Gastroesophageal sphincter (tissue), 4 donors: ENCODE data around the gene SDK1. TPM values are rescaled to one million over a fixed set of nuclear protein-coding genes. Genes with fewer than 3 reads are reported as not detected.

ENCODE experiments used
- ATAC-seq: fragments of 150-250 bp; one replicate; pipeline ENCODE4 v1.9.1; 2016; ENCODE audit warnings: mild to moderate bottlenecking, moderate library complexity
- H3K27ac ChIP-seq, 4 donors: fragments of 200-600 bp; sonication (generic) in 3 of 4; 1 replicate in 3 of 4; 2 replicates in 1 of 4; pipeline ENCODE4 v1.5.1; 2016 to 2019
- H3K27me3 ChIP-seq: fragments of 200-600 bp; sonication (generic); one replicate; pipeline ENCODE4 v1.5.1; 2019
- H3K36me3 ChIP-seq, 2 donors: fragments of 200-600 bp; sonication (generic); one replicate each; pipeline ENCODE4 v1.5.1; 2019; ENCODE audit warnings: control low read depth in 1 of 2
- H3K4me1 ChIP-seq, 3 donors: fragments of 200-600 bp; sonication (generic); 1 replicate in 2 of 3; 2 replicates in 1 of 3; pipeline ENCODE4 v1.5.1; 2016 to 2019; ENCODE audit warnings: control low read depth in 2 of 3
- H3K4me3 ChIP-seq, 2 donors: fragments of 200-600 bp; sonication (generic); one replicate each; pipeline ENCODE4 v1.5.1; 2019; ENCODE audit warnings: mild to moderate bottlenecking in 1 of 2, moderate library complexity in 1 of 2
- H3K9me3 ChIP-seq, 3 donors: fragments of 200-600 bp; sonication (generic); one replicate each; pipeline ENCODE4 v1.5.1; 2017 to 2019; ENCODE audit warnings: control low read depth in 2 of 3
- CTCF ChIP-seq, 4 experiments: fragments of 200-600 bp in 2 of 4; fragments of 450-650 bp in 2 of 4; sonication (generic) in 1 of 4; IDR thresholded peaks; one replicate each; pipeline ENCODE4 v1.5.1; 2017 to 2019; ENCODE audit warnings: antibody characterized with exemption in 4 of 4, mild to moderate bottlenecking in 2 of 4, moderate library complexity in 2 of 4
- EP300 ChIP-seq: sonication (generic); formaldehyde crosslinking; IDR thresholded peaks from one replicate; pipeline ENCODE4 v1.6.1; 2017; ENCODE audit warnings: antibody characterized with exemption, mild to moderate bottlenecking
- POLR2A ChIP-seq, 2 donors: fragments of 450-650 bp; IDR thresholded peaks; one replicate each; pipeline ENCODE4 v1.6.1; 2017; ENCODE audit warnings: antibody characterized with exemption in 2 of 2, mild to moderate bottlenecking in 2 of 2, moderate library complexity in 1 of 2
- POLR2AphosphoS5 ChIP-seq: sonication (generic); formaldehyde crosslinking; IDR thresholded peaks from one replicate; pipeline ENCODE4 v1.6.1; 2017; ENCODE audit warnings: antibody characterized with exemption
- WGBS, 2 donors: methylation state at CpG; one replicate each; pipeline ENCODE4 v1.1.5; 2018; ENCODE audit warnings: low coverage in 1 of 2; 5-methylcytosine and 5-hydroxymethylcytosine counted together
- total RNA-seq, 4 donors: library from RNA; depleted of rRNA; stranded (reverse); fragments of >200 nt; gene quantifications; one replicate each; pipeline ENCODE4 v1.1.0, GENCODE V29; 2016

Gene SDK1
- total RNA-seq, 4 donors from 2014 or later, result 6.1 to 13.6 (median 8.7) TPM

GRCh38 chr7:3370921-3371320 is 69.9 kb downstream of the SDK1 start:
- no peak overlapping the region for H3K27ac ChIP-seq
- no peaks in the 10 kb centered on the region for H3K4me1 ChIP-seq
- H3K9me3 ChIP-seq, result no peaks in the 10 kb centered on the region
- 96% methylated on average over 4 of the region's 7 CpGs for WGBS, 2 donors
- no peak for ATAC-seq
- H3K27me3 ChIP-seq, result no peaks in the 10 kb centered on the region
- H3K36me3 ChIP-seq, result no peaks in the 10 kb centered on the region
- TF ChIP-seq CTCF (IDR thresholded peaks at IDR 0.05) (no peak), POLR2A (IDR thresholded peaks at IDR 0.05) (no peak), POLR2AphosphoS5 (no peak), EP300 (no peak)
- no peak overlapping the region for H3K4me3 ChIP-seq

GRCh38 chr7:3371601-3372000 is 70.5 kb downstream of the SDK1 start:
- TF ChIP-seq POLR2AphosphoS5 (no peak), POLR2A (IDR thresholded peaks at IDR 0.05) (no peak), EP300 (no peak), CTCF (IDR thresholded peaks at IDR 0.05) (no peak)
- H3K4me1 ChIP-seq, result no peaks in the 10 kb centered on the region
- no peaks in the 10 kb centered on the region for H3K27me3 ChIP-seq
- H3K36me3 ChIP-seq, result no peaks in the 10 kb centered on the region
- H3K4me3 ChIP-seq, result no peak overlapping the region
- 75 to 83% methylated on average over 4 of the region's 4 CpGs for WGBS, 2 donors
- no peaks in the 10 kb centered on the region for H3K9me3 ChIP-seq
- ATAC-seq, result no peak
- H3K27ac ChIP-seq, result no peak overlapping the region

- Histone ChIP-seq H3K27ac (no peak overlapping the region), H3K9me3 (no peaks in the 10 kb centered on the region), H3K36me3 (no peaks in the 10 kb centered on the region), H3K4me1 (no peaks in the 10 kb centered on the region), H3K4me3 (no peak overlapping the region), H3K27me3 (no peaks in the 10 kb centered on the region)
- 82 to 88% methylated on average over 1 to 2 of the region's 2 CpGs for WGBS, 2 donors
- TF ChIP-seq EP300 (no peak), POLR2AphosphoS5 (no peak), CTCF (IDR thresholded peaks at IDR 0.05) (no peak), POLR2A (IDR thresholded peaks at IDR 0.05) (no peak)
- ATAC-seq, result no peak
Measured at GRCh38 chr7:3374239-3374638, 73.2 kb downstream of the SDK1 start.

GRCh38 chr7:3378390-3379150 is 77.5 kb downstream of the SDK1 start:
- H3K4me1 ChIP-seq, result no peaks in the 10 kb centered on the region
- WGBS, 2 donors, result 82 to 89% methylated on average over 2 to 14 of the region's 18 CpGs
- TF ChIP-seq POLR2A (IDR thresholded peaks at IDR 0.05) (no peak), CTCF (IDR thresholded peaks at IDR 0.05) (no peak)
- no peak for ATAC-seq
- H3K27me3 ChIP-seq, result no peaks in the 10 kb centered on the region
- H3K27ac ChIP-seq, result no peak overlapping the region
- H3K4me3 ChIP-seq, result no peak overlapping the region
- no peaks in the 10 kb centered on the region for H3K36me3 ChIP-seq
- no peaks in the 10 kb centered on the region for H3K9me3 ChIP-seq

GRCh38 chr7:3380034-3380433 is 79.0 kb downstream of the SDK1 start:
- H3K27ac ChIP-seq, result no peak overlapping the region
- no peak for ATAC-seq
- H3K9me3 ChIP-seq, result no peaks in the 10 kb centered on the region
- H3K27me3 ChIP-seq, result no peaks in the 10 kb centered on the region
- 73 to 77% methylated on average over 4 of the region's 4 CpGs for WGBS, 2 donors
- no peak for TF ChIP-seq CTCF (IDR thresholded peaks at IDR 0.05)
- TF ChIP-seq POLR2A (IDR thresholded peaks at IDR 0.05), result no peak
- TF ChIP-seq EP300, result no peak
- no peak for TF ChIP-seq POLR2AphosphoS5
- no peaks in the 10 kb centered on the region for H3K36me3 ChIP-seq
- no peaks in the 10 kb centered on the region for H3K4me1 ChIP-seq
- H3K4me3 ChIP-seq, result no peak overlapping the region
